Astrocyte (in vitro differentiated cells and primary cell): ENCODE results near the gene EIF4E1B. TPM values are rescaled to one million over a fixed set of nuclear protein-coding genes. Genes with fewer than 3 reads are reported as not detected.

Experiments used
- DNase-seq: peaks from one replicate; pipeline ENCODE4 v3.0.0-alpha.2; 2010; ENCODE audit warnings: low read depth
- FAIRE-seq: peaks from 2 replicates; lab custom pipeline; 2011; peaks lifted over from hg19 to GRCh38; lab: Jason Lieb, UNC
- H2AFZ ChIP-seq: 2 replicates; pipeline ENCODE4 v1.6.0; 2012; ENCODE audit warnings: low read depth, low read length, inconsistent platforms
- H3K27ac ChIP-seq: 2 replicates; pipeline ENCODE4 v1.5.1; 2011; ENCODE audit warnings: low read depth, low read length, inconsistent platforms
- H3K27me3 ChIP-seq: 2 replicates; pipeline ENCODE4 v1.6.0; 2011; ENCODE audit warnings: low read length, inconsistent platforms; ENCODE audit not compliant: insufficient read depth
- H3K36me3 ChIP-seq: 2 replicates; pipeline ENCODE4 v1.5.1; 2011; ENCODE audit warnings: low read length, inconsistent platforms; ENCODE audit not compliant: insufficient read depth
- H3K4me1 ChIP-seq: 2 replicates; pipeline ENCODE4 v1.5.1; 2011; ENCODE audit warnings: low read length, inconsistent platforms; ENCODE audit not compliant: insufficient read depth
- H3K4me2 ChIP-seq: 2 replicates; pipeline ENCODE4 v1.6.0; 2012; ENCODE audit warnings: low read length, inconsistent platforms
- H3K4me3 ChIP-seq: 2 replicates; pipeline ENCODE4 v1.5.1; 2011; ENCODE audit warnings: low read depth, mild to moderate bottlenecking, low read length, inconsistent platforms; ENCODE audit not compliant: insufficient read depth
- H3K79me2 ChIP-seq: 2 replicates; pipeline ENCODE4 v1.6.0; 2012; ENCODE audit warnings: mild to moderate bottlenecking, low read length, inconsistent platforms; ENCODE audit not compliant: insufficient read depth
- H3K9ac ChIP-seq: 2 replicates; pipeline ENCODE4 v1.6.0; 2012; ENCODE audit warnings: mild to moderate bottlenecking, low read length, inconsistent platforms
- H3K9me3 ChIP-seq: 2 replicates; pipeline ENCODE4 v1.5.1; 2012; ENCODE audit warnings: low read depth, mild to moderate bottlenecking, low read length, inconsistent platforms; ENCODE audit not compliant: insufficient read depth
- H4K20me1 ChIP-seq: 2 replicates; pipeline ENCODE4 v1.6.0; 2012; ENCODE audit warnings: low read length, inconsistent platforms; ENCODE audit not compliant: insufficient read depth
- H3K27ac Mint-ChIP-seq: one replicate; pipeline ENCODE4 v1.8.0; 2021; ENCODE audit warnings: mild to moderate bottlenecking, mixed read lengths; ENCODE audit not compliant: unreplicated experiment
- H3K27me3 Mint-ChIP-seq: one replicate; pipeline ENCODE4 v1.8.0; 2021; ENCODE audit warnings: low read depth, mixed read lengths; ENCODE audit not compliant: unreplicated experiment
- H3K36me3 Mint-ChIP-seq: one replicate; pipeline ENCODE4 v1.8.0; 2021; ENCODE audit warnings: low read depth, mixed read lengths; ENCODE audit not compliant: unreplicated experiment
- H3K4me1 Mint-ChIP-seq: one replicate; pipeline ENCODE4 v1.8.0; 2021; ENCODE audit warnings: low read depth, mixed read lengths; ENCODE audit not compliant: unreplicated experiment
- H3K4me3 Mint-ChIP-seq: one replicate; pipeline ENCODE4 v1.8.0; 2021; ENCODE audit warnings: mild to moderate bottlenecking, moderate library complexity, mixed read lengths; ENCODE audit not compliant: unreplicated experiment
- H3K9me3 Mint-ChIP-seq: one replicate; pipeline ENCODE4 v1.8.0; 2021; ENCODE audit warnings: mild to moderate bottlenecking, mixed read lengths; ENCODE audit not compliant: unreplicated experiment
- EZH2 ChIP-seq: IDR thresholded peaks from 2 replicates; pipeline ENCODE4 v1.6.1; 2012; ENCODE audit warnings: mild to moderate bottlenecking, low read length, inconsistent platforms; ENCODE audit not compliant: insufficient read depth
- total RNA-seq: library from RNA; stranded (reverse); gene quantifications from 2 replicates; pipeline ENCODE4 v1.2.1, GENCODE V29; 2021
- TF ChIP-seq, protein P1 (sequence below): IDR thresholded peaks from 2 replicates; pipeline ENCODE4 v1.5.1; 2011; ENCODE audit warnings: low read depth, mild to moderate bottlenecking, inconsistent platforms, low read length, moderate library complexity; ENCODE audit not compliant: insufficient read depth

EIF4E1B gene
- total RNA-seq, 1 donor from 2014 or later = not detected

GRCh38 chr5:176647030-176647842, 16.8 kb downstream of the EIF4E1B start, which contains the start of gene TSPAN17:
TSPAN17 (plus strand) TSS chr5:176647484; CDS start chr5:176647616, 132 bp downstream.
- Histone ChIP-seq H3K9me3 (no peaks in the 10 kb centered on the region), H4K20me1 (peaks cover 40% of the 10 kb centered on the region), H3K4me3 (peak within 1 kb of the TSS; percentile 71), H3K4me1 (peaks cover 17% of the 10 kb centered on the region), H3K27me3 (no peaks in the 10 kb centered on the region), H3K27ac (peak within 1 kb of the TSS; percentile 67), H3K36me3 (no peaks in the 10 kb centered on the region), H3K4me2 (peak within 1 kb of the TSS; percentile 98), H2AFZ (peak within 1 kb of the TSS; percentile 97), H3K9ac (peak within 1 kb of the TSS; percentile 92), H3K79me2 (peaks cover 38% of the 10 kb centered on the region)
- FAIRE-seq = no peak
- TF ChIP-seq EZH2 = no peak
- TF ChIP-seq, protein P1, sequence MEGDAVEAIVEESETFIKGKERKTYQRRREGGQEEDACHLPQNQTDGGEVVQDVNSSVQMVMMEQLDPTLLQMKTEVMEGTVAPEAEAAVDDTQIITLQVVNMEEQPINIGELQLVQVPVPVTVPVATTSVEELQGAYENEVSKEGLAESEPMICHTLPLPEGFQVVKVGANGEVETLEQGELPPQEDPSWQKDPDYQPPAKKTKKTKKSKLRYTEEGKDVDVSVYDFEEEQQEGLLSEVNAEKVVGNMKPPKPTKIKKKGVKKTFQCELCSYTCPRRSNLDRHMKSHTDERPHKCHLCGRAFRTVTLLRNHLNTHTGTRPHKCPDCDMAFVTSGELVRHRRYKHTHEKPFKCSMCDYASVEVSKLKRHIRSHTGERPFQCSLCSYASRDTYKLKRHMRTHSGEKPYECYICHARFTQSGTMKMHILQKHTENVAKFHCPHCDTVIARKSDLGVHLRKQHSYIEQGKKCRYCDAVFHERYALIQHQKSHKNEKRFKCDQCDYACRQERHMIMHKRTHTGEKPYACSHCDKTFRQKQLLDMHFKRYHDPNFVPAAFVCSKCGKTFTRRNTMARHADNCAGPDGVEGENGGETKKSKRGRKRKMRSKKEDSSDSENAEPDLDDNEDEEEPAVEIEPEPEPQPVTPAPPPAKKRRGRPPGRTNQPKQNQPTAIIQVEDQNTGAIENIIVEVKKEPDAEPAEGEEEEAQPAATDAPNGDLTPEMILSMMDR = no peak
- Mint-ChIP-seq H3K4me3 (peak within 1 kb of the TSS; percentile 88), H3K36me3 (no peaks in the 10 kb centered on the region), H3K4me1 (peaks cover 15% of the 10 kb centered on the region), H3K9me3 (no peaks in the 10 kb centered on the region), H3K27me3 (peaks cover 5% of the 10 kb centered on the region), H3K27ac (peak within 1 kb of the TSS; percentile 87)
- peak; percentile 88 for DNase-seq

DNA sequence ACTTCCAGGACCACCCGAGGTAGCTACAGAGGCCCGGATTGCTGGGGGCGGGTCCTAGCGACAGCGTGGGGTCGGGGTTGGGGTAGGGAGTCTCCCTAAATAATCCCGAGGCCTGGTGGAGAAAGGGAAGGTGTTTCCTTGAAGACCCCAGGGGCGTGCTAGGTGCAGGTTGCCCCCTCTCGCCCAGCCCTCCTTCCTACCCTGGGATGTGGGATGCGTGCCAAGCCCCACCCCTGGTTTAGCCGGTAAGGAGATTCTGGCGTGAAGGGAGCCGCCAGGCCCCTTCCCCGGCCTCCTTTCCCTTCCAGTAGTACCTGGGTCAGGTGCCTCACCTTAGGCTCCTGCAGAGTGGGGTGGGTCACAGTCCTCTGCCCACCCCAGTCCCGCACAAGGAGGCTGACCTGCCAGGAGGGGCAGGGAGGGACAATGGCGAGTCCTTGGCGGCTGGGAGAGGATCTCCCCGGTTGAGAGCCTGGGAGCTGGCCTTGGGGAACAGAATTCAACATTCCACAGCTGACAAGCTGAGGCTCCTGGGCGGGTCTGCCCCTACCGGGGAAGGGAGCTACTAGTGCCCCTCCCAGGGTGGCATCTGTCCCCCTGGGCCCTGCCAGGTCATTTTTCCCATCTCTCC, 17.5 kb downstream of the EIF4E1B start:
- Histone ChIP-seq H3K9me3 (no peaks in the 10 kb centered on the region), H3K4me3 (peak overlapping the region; percentile 71), H4K20me1 (peaks cover 47% of the 10 kb centered on the region), H3K27me3 (no peaks in the 10 kb centered on the region), H3K27ac (peak overlapping the region; percentile 67), H3K4me1 (peaks cover 21% of the 10 kb centered on the region), H2AFZ (peak overlapping the region; percentile 81), H3K79me2 (peaks cover 38% of the 10 kb centered on the region), H3K4me2 (peak overlapping the region; percentile 98), H3K9ac (peak overlapping the region; percentile 92), H3K36me3 (no peaks in the 10 kb centered on the region)
- peaks cover 5% of the 10 kb centered on the region for H3K27me3 Mint-ChIP-seq
- DNase-seq (no peak), FAIRE-seq (no peak)
- TF ChIP-seq EZH2 = no peak
- TF ChIP-seq, protein P1 = no peak
- peaks cover 15% of the 10 kb centered on the region for H3K4me1 Mint-ChIP-seq
- H3K9me3 Mint-ChIP-seq = no peaks in the 10 kb centered on the region
- H3K4me3 Mint-ChIP-seq = peak overlapping the region; percentile 88
- no peaks in the 10 kb centered on the region for H3K36me3 Mint-ChIP-seq
- peak overlapping the region; percentile 26 for H3K27ac Mint-ChIP-seq
